ENCODE measurements around the gene THUMPD3. TPM values are rescaled to one million over a fixed set of nuclear protein-coding genes. Genes with fewer than 3 reads are reported as not detected.

The THUMPD3 gene
- total and polyA plus RNA-seq, 2 of the 13 experiments (the other 11 are each of a cell fraction or from before 2014, with no cell fraction given): 31.2 to 44.1 TPM

GRCh38 chr3:9396632-9397331 lies 33.9 kb downstream of the THUMPD3 start (continued):
- TF ChIP-seq ZUFSP (CRISPR knock-in tag; IDR thresholded peaks at IDR 0.05; ENCODE audit: borderline replicate concordance) (no peak), ARNTL (CRISPR knock-in tag; IDR thresholded peaks at IDR 0.05) (peak; percentile 50; the same call in 1 of the 2 replicates), ZNF570 (CRISPR knock-in tag; IDR thresholded peaks at IDR 0.05; ENCODE audit: borderline replicate concordance) (0 out of 2 replicates have a peak, but pooled peaks have one; percentile 66), SMAD3 (CRISPR knock-in tag; IDR thresholded peaks at IDR 0.05) (peak; percentile 70; the same call in 1 of the 2 replicates), ZNF264 (CRISPR knock-in tag; IDR thresholded peaks at IDR 0.05) (peak; percentile 54), MIXL1 (CRISPR knock-in tag; IDR thresholded peaks at IDR 0.05) (peak; percentile 54; the same call in 1 of the 2 replicates), FOXJ3 (CRISPR knock-in tag; IDR thresholded peaks at IDR 0.05; ENCODE audit: borderline replicate concordance) (no peak), PRDM15 (CRISPR knock-in tag; IDR thresholded peaks at IDR 0.05) (0 out of 2 replicates have a peak, but pooled peaks have one; percentile 23), HMGA1 (CRISPR knock-in tag; conservative IDR thresholded peaks at IDR 0.05) (no peak), SAP130 (CRISPR knock-in tag; IDR thresholded peaks at IDR 0.05; ENCODE audit: low read depth) (peak; percentile 56), NFE2L1 (CRISPR knock-in tag; IDR thresholded peaks at IDR 0.05; ENCODE audit: borderline replicate concordance) (no peak), ZBTB46 (CRISPR knock-in tag; IDR thresholded peaks at IDR 0.05; ENCODE audit: borderline replicate concordance) (no peak), ZBED4 (CRISPR knock-in tag; IDR thresholded peaks at IDR 0.05; ENCODE audit: borderline replicate concordance) (no peak), ZNF746 (CRISPR knock-in tag; IDR thresholded peaks at IDR 0.05) (peak; percentile 94), ZNF703 (CRISPR knock-in tag; IDR thresholded peaks at IDR 0.05; ENCODE audit: borderline replicate concordance) (peak; percentile 48; the same call in 1 of the 2 replicates), IRF9 (CRISPR knock-in tag; IDR thresholded peaks at IDR 0.05; ENCODE audit: borderline replicate concordance) (peak; percentile 36; the same call in 1 of the 2 replicates)

Data from HepG2 (cell line).